Esophagus squamous epithelium (tissue), 5 donors: Measurements from ENCODE around the gene PTN. TPM values are rescaled to one million over a fixed set of nuclear protein-coding genes. Genes with fewer than 3 reads are reported as not detected.

ENCODE experiments used
- DNase-seq: peaks from one replicate; lab custom pipeline; 2025; lab: John Stamatoyannopoulos, UW
- H3K27ac ChIP-seq, 4 donors: fragments of 200-600 bp; sonication (generic); one replicate each; pipeline ENCODE4 v1.5.1; 2016 to 2019; ENCODE audit warnings: mild to moderate bottlenecking in 1 of 4
- H3K27me3 ChIP-seq, 4 donors: fragments of 200-600 bp; sonication (generic); 1 replicate in 3 of 4; 2 replicates in 1 of 4; pipeline versions ENCODE4 v1.5.1 to v1.6.0; 2017 to 2021; ENCODE audit warnings: antibody characterized with exemption in 1 of 4
- H3K36me3 ChIP-seq, 3 donors: fragments of 200-600 bp; sonication (generic); one replicate each; pipeline ENCODE4 v1.5.1; 2016 to 2019
- H3K4me1 ChIP-seq, 3 donors: fragments of 200-600 bp; sonication (generic); one replicate each; pipeline ENCODE4 v1.5.1; 2017 to 2019
- H3K4me3 ChIP-seq, 4 donors: fragments of 200-600 bp; sonication (generic); 1 replicate in 3 of 4; 2 replicates in 1 of 4; pipeline ENCODE4 v1.5.1; 2016 to 2019; ENCODE audit warnings: mild to moderate bottlenecking in 2 of 4, moderate library complexity in 1 of 4
- H3K9me3 ChIP-seq, 3 donors: fragments of 200-600 bp; sonication (generic); one replicate each; pipeline ENCODE4 v1.5.1; 2016 to 2019
- POLR2A ChIP-seq, 4 donors: fragments of 450-650 bp; IDR thresholded peaks; one replicate each; pipeline ENCODE4 v1.6.1; 2017; ENCODE audit warnings: antibody characterized with exemption in 4 of 4, mild to moderate bottlenecking in 4 of 4, moderate library complexity in 3 of 4
- WGBS, 2 donors: methylation state at CpG; one replicate each; pipeline ENCODE4 v1.1.5; 2018; 5-methylcytosine and 5-hydroxymethylcytosine counted together
- intact Hi-C: fragments of 100-400 bp; cut with DNase I; formaldehyde crosslinking; loops from one replicate; pipeline ENCODE4 v1.15.0; 2022
- total RNA-seq, 4 donors: library from RNA; depleted of rRNA; stranded (reverse); fragments of >200 nt; gene quantifications; one replicate each; pipeline ENCODE4 v1.1.0, GENCODE V29; 2016
- TF ChIP-seq, protein P1 (sequence below), 6 experiments: fragments of 450-650 bp in 4 of 6; fragments of 200-600 bp in 2 of 6; sonication (generic) in 2 of 6; IDR thresholded peaks; one replicate each; pipeline ENCODE4 v1.5.1; 2016 to 2019; ENCODE audit warnings: antibody characterized with exemption in 6 of 6, mild to moderate bottlenecking in 4 of 6, moderate library complexity in 4 of 6
- donor health status: DM: yes; HTN: yes; CAD: no.

Gene PTN
- total RNA-seq, 4 donors from 2014 or later = 22.4 to 95.9 (median 82.9) TPM

GRCh38 chr7:137302081-137302480 is 41.5 kb downstream of the PTN start:
- intact Hi-C loops = no loop called here
- no peak for TF ChIP-seq POLR2A (IDR thresholded peaks at IDR 0.05)
- WGBS, 2 donors = 49 to 61% methylated on average over 2 of the region's 2 CpGs

DNA sequence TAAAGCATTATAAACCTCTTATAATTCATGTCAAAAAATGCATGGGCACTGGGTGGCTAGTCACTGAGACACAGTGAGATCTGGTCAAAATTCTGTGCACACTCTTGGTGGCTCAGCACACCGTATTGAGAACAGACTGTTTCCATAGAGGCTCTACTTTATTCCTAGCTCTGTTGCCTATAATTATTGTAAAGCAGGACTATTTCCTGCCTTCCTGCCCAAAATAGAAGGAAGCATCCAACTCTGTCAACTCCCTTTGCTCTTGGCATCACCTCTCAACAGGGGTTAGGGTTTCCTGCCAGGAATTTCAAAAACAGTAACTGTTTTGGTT is 45.1 kb downstream of the PTN start:
- 71 to 82% methylated on average over 1 of the region's 1 CpG for WGBS, 2 donors
- Histone ChIP-seq H3K27me3 (no peaks in the 10 kb centered on the region), H3K27ac (no peak overlapping the region), H3K36me3 (no peaks in the 10 kb centered on the region), H3K4me3 (no peak overlapping the region), H3K4me1 (peaks cover 0 to 7% (median 0%) of the 10 kb centered on the region in 3 donors), H3K9me3 (no peaks in the 10 kb centered on the region)
- TF ChIP-seq POLR2A (IDR thresholded peaks at IDR 0.05) = no peak
- TF ChIP-seq, protein P1, sequence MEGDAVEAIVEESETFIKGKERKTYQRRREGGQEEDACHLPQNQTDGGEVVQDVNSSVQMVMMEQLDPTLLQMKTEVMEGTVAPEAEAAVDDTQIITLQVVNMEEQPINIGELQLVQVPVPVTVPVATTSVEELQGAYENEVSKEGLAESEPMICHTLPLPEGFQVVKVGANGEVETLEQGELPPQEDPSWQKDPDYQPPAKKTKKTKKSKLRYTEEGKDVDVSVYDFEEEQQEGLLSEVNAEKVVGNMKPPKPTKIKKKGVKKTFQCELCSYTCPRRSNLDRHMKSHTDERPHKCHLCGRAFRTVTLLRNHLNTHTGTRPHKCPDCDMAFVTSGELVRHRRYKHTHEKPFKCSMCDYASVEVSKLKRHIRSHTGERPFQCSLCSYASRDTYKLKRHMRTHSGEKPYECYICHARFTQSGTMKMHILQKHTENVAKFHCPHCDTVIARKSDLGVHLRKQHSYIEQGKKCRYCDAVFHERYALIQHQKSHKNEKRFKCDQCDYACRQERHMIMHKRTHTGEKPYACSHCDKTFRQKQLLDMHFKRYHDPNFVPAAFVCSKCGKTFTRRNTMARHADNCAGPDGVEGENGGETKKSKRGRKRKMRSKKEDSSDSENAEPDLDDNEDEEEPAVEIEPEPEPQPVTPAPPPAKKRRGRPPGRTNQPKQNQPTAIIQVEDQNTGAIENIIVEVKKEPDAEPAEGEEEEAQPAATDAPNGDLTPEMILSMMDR (IDR thresholded peaks at IDR 0.05) = no peak
- no peak for DNase-seq
- intact Hi-C loops = no loop called here

More at GRCh38 chr7:137302081-137302480, 41.5 kb downstream of the PTN start:
- peaks cover 0 to 3% (median 0%) of the 10 kb centered on the region in 4 donors for H3K27me3 ChIP-seq
- no peaks in the 10 kb centered on the region for H3K36me3 ChIP-seq
- no peak overlapping the region for H3K4me3 ChIP-seq
- no peak for DNase-seq
- peaks cover 0 to 7% (median 0%) of the 10 kb centered on the region in 3 donors for H3K4me1 ChIP-seq
- H3K27ac ChIP-seq = no peak overlapping the region
- no peaks in the 10 kb centered on the region for H3K9me3 ChIP-seq

GRCh38 chr7:137297551-137298463 is 45.7 kb downstream of the PTN start:
- no peak overlapping the region for H3K27ac ChIP-seq
- no peaks in the 10 kb centered on the region for H3K9me3 ChIP-seq
- 68 to 75% methylated on average over 9 of the region's 9 CpGs for WGBS, 2 donors
- no peak for DNase-seq
- peaks cover 0 to 7% (median 0%) of the 10 kb centered on the region in 3 donors for H3K4me1 ChIP-seq
- no peaks in the 10 kb centered on the region for H3K27me3 ChIP-seq
- TF ChIP-seq, protein P1 (IDR thresholded peaks at IDR 0.05) = no peak
- H3K4me3 ChIP-seq = no peak overlapping the region
- no peaks in the 10 kb centered on the region for H3K36me3 ChIP-seq
- intact Hi-C loops = no loop called here

DNA sequence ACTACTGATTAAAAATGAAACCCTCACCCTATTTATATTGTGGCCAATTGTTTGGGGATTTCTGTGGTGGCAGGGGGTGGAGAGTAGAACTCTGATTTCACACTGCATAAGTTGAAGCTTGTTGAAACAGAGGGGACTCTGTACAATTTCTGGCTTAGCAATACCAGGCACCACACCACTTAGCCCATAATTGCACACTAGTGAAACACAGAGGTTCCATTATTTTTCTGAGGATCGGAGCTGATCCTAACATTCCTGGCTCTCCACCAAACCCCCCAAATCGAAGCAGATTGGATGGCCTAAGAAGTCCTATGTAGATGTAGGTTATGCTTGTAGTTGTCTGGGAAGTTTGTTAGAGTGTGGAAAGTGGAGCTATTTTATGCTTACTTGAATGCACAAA is 47.0 kb downstream of the PTN start:
- H3K27ac ChIP-seq = no peak overlapping the region
- WGBS, 2 donors = 76 to 77% methylated on average over 2 of the region's 2 CpGs
- H3K27me3 ChIP-seq = no peaks in the 10 kb centered on the region
- DNase-seq = no peak
- H3K4me1 ChIP-seq = peaks cover 0 to 7% (median 0%) of the 10 kb centered on the region in 3 donors
- TF ChIP-seq, protein P1 (IDR thresholded peaks at IDR 0.05) = no peak
- TF ChIP-seq POLR2A (IDR thresholded peaks at IDR 0.05) = no peak
- H3K36me3 ChIP-seq = no peaks in the 10 kb centered on the region
- intact Hi-C loops = no loop called here
- no peaks in the 10 kb centered on the region for H3K9me3 ChIP-seq
- no peak overlapping the region for H3K4me3 ChIP-seq

- DNase-seq = no peak
- Histone ChIP-seq H3K36me3 (no peaks in the 10 kb centered on the region), H3K27me3 (no peaks in the 10 kb centered on the region), H3K4me3 (no peak overlapping the region), H3K4me1 (peaks cover 0 to 5% (median 0%) of the 10 kb centered on the region in 3 donors), H3K27ac (no peak overlapping the region), H3K9me3 (no peaks in the 10 kb centered on the region)
- intact Hi-C loops = no loop called here
- WGBS, 2 donors = 81 to 88% methylated on average over 2 of the region's 2 CpGs
- no peak for TF ChIP-seq POLR2A (IDR thresholded peaks at IDR 0.05)
- TF ChIP-seq, protein P1 (IDR thresholded peaks at IDR 0.05) = no peak
These were observed 47.7 kb downstream of the PTN start for GRCh38 chr7:137295739-137296324.
